IPS-18c (cell line): Measurements from ENCODE around the gene NCK2.

ENCODE experiments used
- H3K4me3 ChIP-seq: 2 replicates; pipeline ENCODE4 v1.7.0; 2013; ENCODE audit warnings: low read depth, mild to moderate bottlenecking, low read length, moderate library complexity; ENCODE audit not compliant: insufficient read depth
- H3K9me3 ChIP-seq: one replicate; pipeline ENCODE4 v1.6.1; 2013; ENCODE audit warnings: mild to moderate bottlenecking, low read length, moderate library complexity; ENCODE audit not compliant: control insufficient read depth, insufficient read depth

Gene NCK2

GRCh38 chr2:105809723-105810122 lies 65.0 kb downstream of the NCK2 start:
- peaks cover 2% of the 10 kb centered on the region for H3K9me3 ChIP-seq
- H3K4me3 ChIP-seq, result no peak overlapping the region

- H3K9me3 ChIP-seq, result peaks cover 2% of the 10 kb centered on the region
- no peak overlapping the region for H3K4me3 ChIP-seq
These were observed 67.7 kb downstream of the NCK2 start for GRCh38 chr2:105812180-105813044.

GRCh38 chr2:105813045-105813315 lies 68.3 kb downstream of the NCK2 start:
- H3K9me3 ChIP-seq, result peaks cover 2% of the 10 kb centered on the region
- H3K4me3 ChIP-seq, result no peak overlapping the region

- peaks cover 2% of the 10 kb centered on the region for H3K9me3 ChIP-seq
- H3K4me3 ChIP-seq, result no peak overlapping the region
These were observed 68.7 kb downstream of the NCK2 start for GRCh38 chr2:105813405-105813804.

- Histone ChIP-seq H3K4me3 (no peak overlapping the region), H3K9me3 (peaks cover under 1% of the 10 kb centered on the region)
These were observed 69.7 kb downstream of the NCK2 start for GRCh38 chr2:105814291-105814940.

- H3K9me3 ChIP-seq, result no peaks in the 10 kb centered on the region
- no peak overlapping the region for H3K4me3 ChIP-seq
These were observed 70.7 kb downstream of the NCK2 start for GRCh38 chr2:105815401-105815800.

- Histone ChIP-seq H3K9me3 (no peaks in the 10 kb centered on the region), H3K4me3 (no peak overlapping the region)
These were observed 75.4 kb downstream of the NCK2 start for GRCh38 chr2:105820151-105820550.

GRCh38 chr2:105820691-105821090 lies 76.0 kb downstream of the NCK2 start:
- Histone ChIP-seq H3K4me3 (no peak overlapping the region), H3K9me3 (no peaks in the 10 kb centered on the region)

GRCh38 chr2:105821428-105822125 lies 76.9 kb downstream of the NCK2 start:
- no peaks in the 10 kb centered on the region for H3K9me3 ChIP-seq
- H3K4me3 ChIP-seq, result no peak overlapping the region

- Histone ChIP-seq H3K4me3 (no peak overlapping the region), H3K9me3 (no peaks in the 10 kb centered on the region)
These were observed 77.5 kb downstream of the NCK2 start for GRCh38 chr2:105822186-105822585.

- H3K9me3 ChIP-seq, result no peaks in the 10 kb centered on the region
These were observed 79.7 kb downstream of the NCK2 start for GRCh38 chr2:105824446-105824845.

GRCh38 chr2:105827351-105828096 lies 82.8 kb downstream of the NCK2 start:
- Histone ChIP-seq H3K9me3 (no peaks in the 10 kb centered on the region), H3K4me3 (no peak overlapping the region)

More at GRCh38 chr2:105824446-105824845, 79.7 kb downstream of the NCK2 start:
- H3K4me3 ChIP-seq, result no peak overlapping the region

- Histone ChIP-seq H3K4me3 (no peak overlapping the region), H3K9me3 (no peaks in the 10 kb centered on the region)
These were observed 83.8 kb downstream of the NCK2 start for GRCh38 chr2:105828558-105828957.

- no peaks in the 10 kb centered on the region for H3K9me3 ChIP-seq
- no peak overlapping the region for H3K4me3 ChIP-seq
These were observed 90.2 kb downstream of the NCK2 start for GRCh38 chr2:105834931-105835330.

- Histone ChIP-seq H3K4me3 (no peak overlapping the region), H3K9me3 (no peaks in the 10 kb centered on the region)
These were observed 91.6 kb downstream of the NCK2 start for GRCh38 chr2:105836341-105836740.

GRCh38 chr2:105836840-105837692 lies 92.4 kb downstream of the NCK2 start:
- no peaks in the 10 kb centered on the region for H3K9me3 ChIP-seq
- H3K4me3 ChIP-seq, result no peak overlapping the region

- H3K9me3 ChIP-seq, result no peaks in the 10 kb centered on the region
- no peak overlapping the region for H3K4me3 ChIP-seq
These were observed 95.1 kb downstream of the NCK2 start for GRCh38 chr2:105839793-105840192.
